Upper lobe of right lung (tissue), 1 donor: ENCODE results near the gene TXNDC17. TPM values are rescaled to one million over a fixed set of nuclear protein-coding genes. Genes with fewer than 3 reads are reported as not detected.
"Not testable (repeated sequence)": the region's sequence is repeated elsewhere in the genome, so short reads cannot be mapped to it uniquely, and the experiment has no call there.

Experiments
- ATAC-seq: fragments of 200-7000 bp; cut with Tn5 transposase; one replicate; pipeline ENCODE4 v1.9.1; 2020; ENCODE audit warnings: mild to moderate bottlenecking, moderate library complexity
- DNase-seq: peaks from one replicate; pipeline ENCODE4 v3.0.0-alpha.2; 2020
- H3K27ac ChIP-seq: fragments of 200-600 bp; one replicate; pipeline ENCODE4 v1.8.0; 2022
- H3K27me3 ChIP-seq: fragments of 200-600 bp; one replicate; pipeline ENCODE4 v1.8.0; 2022; ENCODE audit warnings: mild to moderate bottlenecking
- H3K36me3 ChIP-seq: fragments of 200-600 bp; one replicate; pipeline ENCODE4 v1.8.0; 2022
- H3K4me1 ChIP-seq: fragments of 200-600 bp; one replicate; pipeline ENCODE4 v1.8.0; 2022
- H3K4me3 ChIP-seq: fragments of 200-600 bp; one replicate; pipeline ENCODE4 v1.8.0; 2022; ENCODE audit warnings: mild to moderate bottlenecking
- H3K9me3 ChIP-seq: fragments of 200-600 bp; one replicate; pipeline ENCODE4 v1.8.0; 2022
- intact Hi-C: fragments of 100-400 bp; cut with DNase I; formaldehyde crosslinking; loops from one replicate; pipeline ENCODE4 v1.11.0; 2022
- total RNA-seq: library from RNA; stranded (reverse); fragmentation: NEBNext Ultra II Directional; extraction: Animal tissue kit (Norgen Biotek cat#: 25700); gene quantifications from one replicate; pipeline ENCODE4 v1.2.1, GENCODE V29; 2021
- TF ChIP-seq, protein P1 (sequence below): fragments of 200-600 bp; IDR thresholded peaks from one replicate; pipeline ENCODE4 v1.8.0; 2022; ENCODE audit warnings: antibody characterized with exemption
- donor health status: DM: no; HTN: yes; CAD: no; lungs with severe emphysema.

Gene TXNDC17
- total RNA-seq, 1 donor from 2014 or later: 44.6 TPM

DNA sequence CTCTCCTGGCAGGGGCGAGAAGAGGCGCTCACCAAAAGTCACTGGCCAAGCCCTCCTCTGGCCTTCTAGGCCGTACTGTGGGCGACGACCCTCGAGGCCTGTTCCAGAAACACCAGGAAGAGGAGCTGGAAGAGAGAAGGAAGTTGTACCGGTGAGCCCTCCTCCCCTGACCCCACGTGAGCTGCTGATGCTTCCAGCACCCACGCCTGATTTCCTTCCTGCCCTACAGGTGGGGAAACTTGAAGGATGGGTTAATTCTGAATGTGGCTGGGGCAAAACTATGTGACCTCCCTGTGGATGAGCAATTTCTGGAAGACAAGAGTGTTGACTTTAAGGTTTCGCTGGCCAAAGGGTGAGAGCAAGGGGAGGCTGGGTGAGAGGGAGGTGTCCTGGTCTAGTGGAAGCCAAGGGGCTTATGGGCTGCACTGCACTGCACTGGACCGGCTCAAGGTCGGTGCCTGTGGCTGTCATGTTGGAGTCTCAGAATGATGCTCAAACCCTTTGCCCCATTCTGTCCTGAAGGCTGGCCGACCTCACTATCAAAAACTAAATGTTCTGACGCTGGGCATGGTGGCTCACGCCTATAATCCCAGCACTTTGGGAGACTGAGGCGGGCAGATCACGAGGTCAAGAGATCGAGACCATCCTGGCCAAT lies 16.9 kb downstream of the TXNDC17 start:
- Histone ChIP-seq H3K36me3 (no peaks in the 10 kb centered on the region), H3K4me1 (peaks cover 3% of the 10 kb centered on the region), H3K27ac (no peak overlapping the region), H3K9me3 (no peaks in the 10 kb centered on the region), H3K4me3 (peak overlapping the region; percentile 25), H3K27me3 (peaks cover 12% of the 10 kb centered on the region)
- DNase-seq: no peak
- TF ChIP-seq, protein P1, sequence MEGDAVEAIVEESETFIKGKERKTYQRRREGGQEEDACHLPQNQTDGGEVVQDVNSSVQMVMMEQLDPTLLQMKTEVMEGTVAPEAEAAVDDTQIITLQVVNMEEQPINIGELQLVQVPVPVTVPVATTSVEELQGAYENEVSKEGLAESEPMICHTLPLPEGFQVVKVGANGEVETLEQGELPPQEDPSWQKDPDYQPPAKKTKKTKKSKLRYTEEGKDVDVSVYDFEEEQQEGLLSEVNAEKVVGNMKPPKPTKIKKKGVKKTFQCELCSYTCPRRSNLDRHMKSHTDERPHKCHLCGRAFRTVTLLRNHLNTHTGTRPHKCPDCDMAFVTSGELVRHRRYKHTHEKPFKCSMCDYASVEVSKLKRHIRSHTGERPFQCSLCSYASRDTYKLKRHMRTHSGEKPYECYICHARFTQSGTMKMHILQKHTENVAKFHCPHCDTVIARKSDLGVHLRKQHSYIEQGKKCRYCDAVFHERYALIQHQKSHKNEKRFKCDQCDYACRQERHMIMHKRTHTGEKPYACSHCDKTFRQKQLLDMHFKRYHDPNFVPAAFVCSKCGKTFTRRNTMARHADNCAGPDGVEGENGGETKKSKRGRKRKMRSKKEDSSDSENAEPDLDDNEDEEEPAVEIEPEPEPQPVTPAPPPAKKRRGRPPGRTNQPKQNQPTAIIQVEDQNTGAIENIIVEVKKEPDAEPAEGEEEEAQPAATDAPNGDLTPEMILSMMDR: no peak
- ATAC-seq: no peak
- intact Hi-C loops: no loop called here

DNA sequence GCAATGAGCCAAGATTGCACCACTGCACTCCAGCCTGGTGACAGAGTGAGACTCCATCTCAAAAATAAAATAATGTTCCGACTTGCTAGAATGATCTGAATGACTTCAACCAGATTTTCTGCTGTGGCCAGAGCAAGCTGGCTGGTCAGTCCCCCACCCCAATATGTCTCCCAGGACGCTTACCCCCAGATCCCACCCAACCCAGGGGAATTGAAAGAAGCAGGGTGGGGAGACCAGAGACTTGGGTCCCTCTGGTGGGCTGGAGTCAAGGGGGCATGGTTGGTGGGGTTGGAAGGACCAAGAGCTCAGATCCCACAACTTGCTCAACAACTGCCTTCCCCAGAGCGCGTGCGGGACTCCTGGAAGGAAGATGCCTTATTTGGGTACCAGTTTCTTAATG lies 17.6 kb downstream of the TXNDC17 start:
- H3K9me3 ChIP-seq, intact Hi-C loops, H3K27ac ChIP-seq, ATAC-seq, H3K36me3 ChIP-seq, DNase-seq, H3K4me3 ChIP-seq, H3K4me1 ChIP-seq: not testable (repeated sequence)
- H3K27me3 ChIP-seq: peaks cover 12% of the 10 kb centered on the region

DNA sequence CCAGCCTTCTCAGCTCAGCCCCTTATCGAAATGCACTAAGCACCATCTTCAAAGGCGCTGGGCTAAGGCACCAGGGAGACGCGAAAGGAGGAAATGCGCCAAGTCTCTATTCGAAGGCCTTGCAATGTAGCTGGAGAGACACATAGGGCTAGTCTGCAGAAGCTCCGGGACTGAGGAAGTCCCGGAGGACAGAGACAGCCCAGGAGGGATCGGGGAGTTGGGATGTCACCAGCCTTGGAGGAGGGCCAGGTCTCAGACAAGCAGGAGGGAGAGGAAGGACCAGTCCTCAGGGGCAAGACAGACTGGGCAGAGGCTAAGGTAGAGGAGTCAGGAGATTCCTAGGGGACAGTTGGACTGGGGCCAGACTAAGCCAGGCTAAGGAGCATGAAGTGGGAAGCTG lies 19.2 kb downstream of the TXNDC17 start:
- intact Hi-C loops: loop anchor here (10.0 kb wide), 1 partner anchor 65 kb away; no protein-coding TSS in a partner anchor
- DNase-seq (no peak), ATAC-seq (peak; percentile 55)
- Histone ChIP-seq H3K9me3 (no peaks in the 10 kb centered on the region), H3K27me3 (peaks cover 4% of the 10 kb centered on the region), H3K27ac (no peak overlapping the region), H3K4me1 (no peaks in the 10 kb centered on the region), H3K36me3 (no peaks in the 10 kb centered on the region), H3K4me3 (no peak overlapping the region)
- TF ChIP-seq, protein P1: no peak

GRCh38 chr17:6660805-6661463 lies 20.1 kb downstream of the TXNDC17 start:
- no peaks in the 10 kb centered on the region for H3K36me3 ChIP-seq
- no peaks in the 10 kb centered on the region for H3K9me3 ChIP-seq
- no peaks in the 10 kb centered on the region for H3K4me1 ChIP-seq
- no peaks in the 10 kb centered on the region for H3K27me3 ChIP-seq
- H3K4me3 ChIP-seq: no peak overlapping the region
- no peak for DNase-seq
- ATAC-seq: peak; percentile 84
- H3K27ac ChIP-seq: no peak overlapping the region
- intact Hi-C loops: loop anchor here (10.0 kb wide), 1 partner anchor 64 kb away; no protein-coding TSS in a partner anchor
- TF ChIP-seq, protein P1: no peak

DNA sequence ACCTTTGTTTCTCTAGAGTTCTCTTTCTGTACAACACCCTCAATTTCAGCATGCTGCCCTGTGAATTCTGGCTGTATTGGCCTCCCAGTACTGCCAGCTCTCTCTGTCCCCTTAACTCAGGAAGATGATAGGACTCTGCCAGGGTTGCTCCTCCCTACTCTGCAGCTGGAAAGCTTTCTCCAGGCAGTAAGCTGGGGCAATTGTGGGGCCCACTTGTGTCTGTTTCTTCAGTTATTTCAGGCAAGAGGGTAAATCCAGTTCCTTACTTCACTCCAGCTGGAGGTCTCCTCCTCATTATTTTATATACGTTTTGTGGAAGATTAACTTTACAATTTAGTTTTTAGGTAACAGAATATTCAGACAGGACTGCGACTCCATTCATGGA lies 20.6 kb downstream of the TXNDC17 start:
- H3K36me3 ChIP-seq: no peaks in the 10 kb centered on the region
- TF ChIP-seq, protein P1: no peak
- H3K27ac ChIP-seq: no peak overlapping the region
- intact Hi-C loops: loop anchor here (10.0 kb wide), 1 partner anchor 63 kb away; no protein-coding TSS in a partner anchor
- no peak for ATAC-seq
- H3K4me3 ChIP-seq: no peak overlapping the region
- H3K27me3 ChIP-seq: no peaks in the 10 kb centered on the region
- peaks cover 4% of the 10 kb centered on the region for H3K4me1 ChIP-seq
- DNase-seq: no peak
- no peaks in the 10 kb centered on the region for H3K9me3 ChIP-seq

DNA sequence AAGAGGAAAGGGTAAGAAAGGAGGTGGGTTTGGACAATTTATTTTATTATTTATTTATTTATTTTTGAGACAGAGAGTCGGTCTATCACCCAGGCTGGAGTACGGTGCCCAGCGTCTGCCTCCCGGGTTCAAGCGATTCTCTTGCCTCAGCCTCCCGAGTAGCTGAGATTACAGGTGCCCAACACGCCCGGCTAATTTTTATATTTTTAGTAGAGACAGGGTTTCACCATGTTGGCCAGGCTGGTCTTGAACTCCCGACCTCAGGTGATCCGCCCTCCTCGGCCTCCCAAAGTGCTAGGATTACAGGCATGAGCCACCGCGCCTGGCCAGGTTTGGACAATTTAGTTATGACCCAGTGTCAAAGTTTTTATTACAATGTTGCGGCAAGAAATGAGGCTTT lies 22.3 kb downstream of the TXNDC17 start:
- not testable (repeated sequence) for ATAC-seq, H3K4me3 ChIP-seq, DNase-seq, H3K27me3 ChIP-seq, H3K36me3 ChIP-seq, H3K27ac ChIP-seq, H3K9me3 ChIP-seq, H3K4me1 ChIP-seq
- intact Hi-C loops: loop anchor here (10.0 kb wide), 1 partner anchor 62 kb away; no protein-coding TSS in a partner anchor
